ENCODE results near the gene AQP6.
A peak's percentile ranks its signal among the peaks of the same experiment; 100 is the strongest.

DNA sequence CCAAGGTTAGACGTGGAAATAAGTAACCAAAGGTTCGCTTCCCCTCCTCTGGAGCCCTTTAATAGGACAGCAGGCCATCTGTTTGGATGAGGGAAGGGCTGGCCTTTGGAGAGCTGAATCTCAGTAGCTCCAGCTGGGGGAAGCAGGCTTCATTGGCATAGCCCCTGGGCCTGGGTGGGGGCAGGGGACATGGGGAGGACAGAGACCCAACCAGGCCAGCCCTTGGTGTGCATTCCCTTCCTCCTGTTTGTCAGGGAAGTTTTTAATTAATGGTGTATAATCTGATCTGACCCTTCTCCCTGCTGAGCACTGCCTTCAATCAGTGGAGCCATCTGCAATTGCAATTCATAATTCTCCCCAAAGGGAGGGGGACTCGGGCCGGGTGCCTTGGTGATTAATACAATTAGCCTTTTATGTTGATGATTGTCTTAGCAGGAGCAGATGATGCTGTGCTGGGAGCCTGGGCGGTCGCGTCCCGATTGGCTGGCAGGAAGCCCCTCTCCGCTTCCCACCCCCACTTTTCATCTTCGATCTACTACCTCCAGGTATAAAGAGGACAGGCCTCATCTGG is 6.4 kb downstream of the AQP6 start:
- TF ChIP-seq, protein P1, sequence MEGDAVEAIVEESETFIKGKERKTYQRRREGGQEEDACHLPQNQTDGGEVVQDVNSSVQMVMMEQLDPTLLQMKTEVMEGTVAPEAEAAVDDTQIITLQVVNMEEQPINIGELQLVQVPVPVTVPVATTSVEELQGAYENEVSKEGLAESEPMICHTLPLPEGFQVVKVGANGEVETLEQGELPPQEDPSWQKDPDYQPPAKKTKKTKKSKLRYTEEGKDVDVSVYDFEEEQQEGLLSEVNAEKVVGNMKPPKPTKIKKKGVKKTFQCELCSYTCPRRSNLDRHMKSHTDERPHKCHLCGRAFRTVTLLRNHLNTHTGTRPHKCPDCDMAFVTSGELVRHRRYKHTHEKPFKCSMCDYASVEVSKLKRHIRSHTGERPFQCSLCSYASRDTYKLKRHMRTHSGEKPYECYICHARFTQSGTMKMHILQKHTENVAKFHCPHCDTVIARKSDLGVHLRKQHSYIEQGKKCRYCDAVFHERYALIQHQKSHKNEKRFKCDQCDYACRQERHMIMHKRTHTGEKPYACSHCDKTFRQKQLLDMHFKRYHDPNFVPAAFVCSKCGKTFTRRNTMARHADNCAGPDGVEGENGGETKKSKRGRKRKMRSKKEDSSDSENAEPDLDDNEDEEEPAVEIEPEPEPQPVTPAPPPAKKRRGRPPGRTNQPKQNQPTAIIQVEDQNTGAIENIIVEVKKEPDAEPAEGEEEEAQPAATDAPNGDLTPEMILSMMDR (IDR thresholded peaks at IDR 0.05), result no peak
- TF ChIP-seq, protein P2, sequence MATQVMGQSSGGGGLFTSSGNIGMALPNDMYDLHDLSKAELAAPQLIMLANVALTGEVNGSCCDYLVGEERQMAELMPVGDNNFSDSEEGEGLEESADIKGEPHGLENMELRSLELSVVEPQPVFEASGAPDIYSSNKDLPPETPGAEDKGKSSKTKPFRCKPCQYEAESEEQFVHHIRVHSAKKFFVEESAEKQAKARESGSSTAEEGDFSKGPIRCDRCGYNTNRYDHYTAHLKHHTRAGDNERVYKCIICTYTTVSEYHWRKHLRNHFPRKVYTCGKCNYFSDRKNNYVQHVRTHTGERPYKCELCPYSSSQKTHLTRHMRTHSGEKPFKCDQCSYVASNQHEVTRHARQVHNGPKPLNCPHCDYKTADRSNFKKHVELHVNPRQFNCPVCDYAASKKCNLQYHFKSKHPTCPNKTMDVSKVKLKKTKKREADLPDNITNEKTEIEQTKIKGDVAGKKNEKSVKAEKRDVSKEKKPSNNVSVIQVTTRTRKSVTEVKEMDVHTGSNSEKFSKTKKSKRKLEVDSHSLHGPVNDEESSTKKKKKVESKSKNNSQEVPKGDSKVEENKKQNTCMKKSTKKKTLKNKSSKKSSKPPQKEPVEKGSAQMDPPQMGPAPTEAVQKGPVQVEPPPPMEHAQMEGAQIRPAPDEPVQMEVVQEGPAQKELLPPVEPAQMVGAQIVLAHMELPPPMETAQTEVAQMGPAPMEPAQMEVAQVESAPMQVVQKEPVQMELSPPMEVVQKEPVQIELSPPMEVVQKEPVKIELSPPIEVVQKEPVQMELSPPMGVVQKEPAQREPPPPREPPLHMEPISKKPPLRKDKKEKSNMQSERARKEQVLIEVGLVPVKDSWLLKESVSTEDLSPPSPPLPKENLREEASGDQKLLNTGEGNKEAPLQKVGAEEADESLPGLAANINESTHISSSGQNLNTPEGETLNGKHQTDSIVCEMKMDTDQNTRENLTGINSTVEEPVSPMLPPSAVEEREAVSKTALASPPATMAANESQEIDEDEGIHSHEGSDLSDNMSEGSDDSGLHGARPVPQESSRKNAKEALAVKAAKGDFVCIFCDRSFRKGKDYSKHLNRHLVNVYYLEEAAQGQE (IDR thresholded peaks at IDR 0.05; ENCODE audit: low read depth, low read length), result no peak
- no peak for TF ChIP-seq FOXM1 (IDR thresholded peaks at IDR 0.05; ENCODE audit: low read depth)
- TF ChIP-seq POLR2AphosphoS5 (IDR thresholded peaks at IDR 0.05; ENCODE audit: low read depth, low read length), result peak; percentile 30; the same call in 1 of the 2 replicates
- TF ChIP-seq EP300 (IDR thresholded peaks at IDR 0.05; ENCODE audit: borderline replicate concordance in 1 of 2, low read depth in 1 of 2, low read length in 1 of 2), result peak in 1 of 2 experiments; percentile 99; a peak in 2 of 4 replicates
- TF ChIP-seq MXI1 (IDR thresholded peaks at IDR 0.05; ENCODE audit: low read depth, low read length), result peak; percentile 83

All from SK-N-SH (cell line).